ENCODE data around the gene LANCL2.
"Not testable (repeated sequence)": the region's sequence is repeated elsewhere in the genome, so short reads cannot be mapped to it uniquely, and the experiment has no call there.

LANCL2 gene

GRCh38 chr7:55438757-55439525 lies 73.8 kb downstream of the LANCL2 start:
- no peak for DNase-seq

GRCh38 chr7:55439627-55440026 lies 74.5 kb downstream of the LANCL2 start:
- no peak for DNase-seq

- no peak for DNase-seq
These were observed 75.0 kb downstream of the LANCL2 start for GRCh38 chr7:55440040-55440690.

- no peak for DNase-seq
These were observed 75.9 kb downstream of the LANCL2 start for GRCh38 chr7:55441002-55441401.

- no peak for DNase-seq
These were observed 76.8 kb downstream of the LANCL2 start for GRCh38 chr7:55441774-55442522.

DNA sequence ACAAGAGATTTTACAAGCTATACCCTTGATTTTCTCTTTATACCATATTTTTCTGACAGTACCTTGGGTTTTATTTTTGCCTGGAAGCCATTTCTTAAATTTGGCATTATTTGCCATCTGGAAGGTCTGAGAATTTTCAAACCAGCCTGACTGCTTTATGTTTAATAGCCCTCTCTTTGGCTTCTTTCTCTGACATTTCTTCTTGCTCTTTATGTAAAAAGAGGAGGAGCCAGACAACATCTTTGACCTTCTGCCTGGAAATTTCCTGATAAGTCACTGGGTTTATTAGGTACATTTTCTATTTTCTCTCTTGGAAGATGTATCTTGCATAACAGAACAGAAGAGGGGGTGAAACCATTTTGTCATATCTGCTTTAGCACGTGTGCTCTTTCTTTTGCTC lies 79.6 kb downstream of the LANCL2 start:
- no peak for DNase-seq

DNA sequence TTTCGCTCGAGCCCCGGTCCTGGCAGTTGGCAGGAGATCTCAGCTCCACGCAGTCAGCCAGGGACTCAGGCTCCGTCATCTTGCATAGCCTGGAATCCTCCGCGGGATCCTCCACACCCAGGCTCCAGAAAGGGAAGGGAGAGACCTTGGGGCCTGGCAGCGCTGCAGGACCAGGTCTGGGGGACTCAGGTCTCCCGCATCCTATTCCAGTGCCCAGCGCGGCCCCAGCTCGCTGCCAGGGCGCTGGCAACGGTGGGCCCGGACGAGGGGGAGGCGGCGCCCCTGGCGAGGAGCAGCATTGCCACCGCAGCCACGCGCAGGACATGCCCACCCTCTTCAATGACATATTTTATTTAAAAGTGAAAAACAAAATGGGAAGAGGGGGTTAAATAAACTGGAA lies 83.4 kb downstream of the LANCL2 start:
- DNase-seq, result no peak

DNA sequence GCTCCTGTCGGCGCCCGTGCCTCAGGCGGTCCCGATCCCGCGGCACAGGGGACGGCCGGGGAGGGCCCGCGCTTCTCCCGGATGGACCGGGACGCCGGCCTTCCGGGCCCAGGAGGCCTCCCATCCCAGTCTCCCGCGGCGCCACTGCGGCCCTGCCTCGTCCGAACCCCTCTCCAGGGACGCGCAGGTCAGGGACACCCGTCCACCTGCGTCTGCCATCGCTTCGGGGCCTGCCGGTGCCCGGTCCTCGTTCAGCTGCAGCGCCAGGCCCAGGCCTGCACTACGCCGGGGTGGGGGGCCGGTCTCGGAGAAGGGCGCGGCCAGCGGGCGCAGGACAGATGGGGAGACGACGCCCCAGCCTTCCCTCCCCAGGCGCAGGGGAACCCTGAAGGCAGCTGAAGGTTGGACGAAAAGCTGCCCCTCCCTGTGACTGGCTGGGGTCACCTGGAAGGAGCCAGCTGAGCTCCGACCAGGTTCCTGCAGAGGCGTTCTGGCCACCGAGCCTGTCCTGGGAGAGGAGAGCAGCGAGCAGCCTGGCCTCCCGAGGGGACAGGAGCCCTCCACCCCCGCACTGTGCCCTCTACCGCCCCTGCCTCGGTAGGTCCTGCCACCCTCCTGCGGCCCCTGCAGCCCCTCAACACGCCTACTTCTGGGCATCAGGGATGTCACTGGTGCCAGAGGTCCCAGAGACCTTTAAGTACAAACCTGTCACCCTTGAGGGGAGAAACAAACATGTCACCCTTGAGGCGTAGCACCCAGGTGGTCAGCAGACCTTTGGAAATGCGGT lies 84.3 kb downstream of the LANCL2 start:
- DNase-seq, result no peak

GRCh38 chr7:55449992-55450535 lies 84.9 kb downstream of the LANCL2 start:
- no peak for DNase-seq

- DNase-seq, result no peak
These were observed 87.8 kb downstream of the LANCL2 start for GRCh38 chr7:55452971-55453370.

DNA sequence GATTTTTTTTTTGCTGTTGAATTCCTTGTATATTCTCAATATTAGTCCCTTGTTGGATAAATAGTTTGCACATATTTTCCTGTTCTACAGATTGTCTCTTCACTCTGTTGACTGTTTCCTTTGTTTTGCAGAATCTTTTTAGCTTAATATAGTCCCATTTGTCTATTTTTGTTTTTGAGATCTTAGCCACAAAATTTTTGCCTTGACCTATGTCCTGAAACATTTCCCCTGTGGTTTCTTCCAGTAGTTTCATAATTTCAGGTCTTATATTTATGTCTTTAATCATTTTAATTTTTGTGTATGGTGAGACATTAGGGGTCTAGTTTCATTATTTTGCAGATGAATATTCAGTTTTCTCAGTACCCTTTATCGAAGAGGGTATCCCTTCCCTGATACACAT lies 92.7 kb downstream of the LANCL2 start:
- DNase-seq, result no peak

DNA sequence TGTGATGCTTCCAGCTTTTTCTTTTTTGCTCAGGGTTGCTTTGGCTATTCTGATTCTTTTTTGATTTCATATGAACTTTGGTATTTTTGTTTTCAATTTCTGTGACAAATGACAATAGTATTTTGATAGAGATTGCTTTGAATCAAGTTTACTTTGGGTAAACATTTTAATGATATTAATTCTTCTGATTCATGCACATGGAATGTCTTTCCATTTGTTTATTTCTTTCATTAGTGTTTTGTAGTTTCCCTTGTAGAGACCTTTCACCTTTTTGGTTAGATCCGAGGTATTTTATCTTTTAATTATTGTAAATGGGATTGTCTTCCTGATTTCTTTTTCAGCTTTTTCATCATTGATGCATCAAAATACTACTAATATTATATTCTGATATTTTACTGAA lies 93.2 kb downstream of the LANCL2 start:
- no peak for DNase-seq

GRCh38 chr7:55463686-55464262 lies 98.6 kb downstream of the LANCL2 start:
- no peak for DNase-seq

DNA sequence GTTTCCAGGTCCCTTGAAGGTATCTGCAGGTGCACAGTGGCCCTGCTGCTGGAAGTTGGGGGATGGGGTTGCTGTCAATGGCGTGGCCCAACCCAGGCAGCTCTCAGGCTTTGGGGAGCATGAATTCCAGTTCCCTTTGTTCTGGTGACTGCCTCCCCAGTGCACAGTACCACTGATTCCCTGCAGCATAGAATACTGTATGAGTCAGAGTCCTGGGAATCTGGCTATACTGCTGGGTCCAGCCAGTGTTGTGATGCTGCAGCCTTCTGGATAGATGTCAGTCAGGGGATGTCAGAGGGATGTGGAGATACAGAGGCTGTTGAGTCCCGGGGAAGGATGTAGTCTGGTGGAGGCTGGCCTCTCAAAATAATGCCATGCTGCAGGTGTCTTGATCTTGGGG lies 99.3 kb downstream of the LANCL2 start:
- DNase-seq, result no peak

GRCh38 chr7:55465691-55466090 lies 100.6 kb downstream of the LANCL2 start:
- no peak for DNase-seq

DNA sequence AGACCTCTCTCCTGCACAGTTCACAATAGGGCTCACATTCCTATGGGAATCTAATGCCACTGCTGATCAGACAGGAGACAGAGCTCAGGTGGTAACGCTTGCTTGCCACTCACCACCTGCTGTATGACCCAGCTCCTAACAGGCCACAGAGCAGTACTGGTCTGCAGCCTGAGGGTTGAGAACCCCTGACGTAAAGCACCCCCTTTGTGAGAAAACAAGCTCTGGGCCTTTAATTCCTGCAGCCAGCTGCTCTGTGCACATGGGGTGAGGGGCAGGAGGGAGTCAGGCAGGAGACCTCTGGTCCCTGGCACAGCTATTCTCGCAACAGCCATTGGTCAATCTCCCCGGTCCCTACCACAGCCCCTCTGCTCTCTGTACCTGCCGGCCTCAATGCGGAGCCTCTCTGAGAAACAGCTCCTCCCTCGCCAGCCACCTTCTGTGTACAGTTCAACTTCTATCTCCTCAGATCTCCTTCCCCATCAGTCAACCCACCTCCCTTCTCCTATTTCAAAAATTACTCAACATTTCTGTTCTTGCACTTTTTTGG lies 102.0 kb downstream of the LANCL2 start:
- no peak for DNase-seq

GRCh38 chr7:55468495-55468894 lies 103.4 kb downstream of the LANCL2 start:
- DNase-seq, result no peak

DNA sequence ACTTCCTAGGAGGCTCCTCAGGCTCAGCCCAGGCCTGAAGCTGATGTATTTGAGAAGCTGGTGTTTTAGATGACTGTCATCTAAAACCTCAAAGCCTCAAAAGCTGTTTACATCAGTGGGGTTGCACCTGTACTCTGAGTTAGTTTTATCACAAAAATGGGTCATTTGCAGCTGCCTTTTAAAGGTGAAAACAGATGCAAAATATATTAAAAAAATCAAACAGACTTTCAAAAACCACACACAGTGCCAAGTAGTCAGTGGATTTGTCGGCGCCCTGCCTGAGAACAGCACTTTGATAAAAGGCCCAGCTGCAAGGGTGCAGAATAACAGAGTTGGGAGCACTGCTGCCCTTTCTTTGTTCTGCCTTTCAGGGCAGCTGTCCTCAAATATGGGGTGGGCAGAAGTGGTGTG lies 104.1 kb downstream of the LANCL2 start:
- no peak for DNase-seq

- DNase-seq, result no peak
These were observed 104.6 kb downstream of the LANCL2 start for GRCh38 chr7:55469721-55470120.

DNA sequence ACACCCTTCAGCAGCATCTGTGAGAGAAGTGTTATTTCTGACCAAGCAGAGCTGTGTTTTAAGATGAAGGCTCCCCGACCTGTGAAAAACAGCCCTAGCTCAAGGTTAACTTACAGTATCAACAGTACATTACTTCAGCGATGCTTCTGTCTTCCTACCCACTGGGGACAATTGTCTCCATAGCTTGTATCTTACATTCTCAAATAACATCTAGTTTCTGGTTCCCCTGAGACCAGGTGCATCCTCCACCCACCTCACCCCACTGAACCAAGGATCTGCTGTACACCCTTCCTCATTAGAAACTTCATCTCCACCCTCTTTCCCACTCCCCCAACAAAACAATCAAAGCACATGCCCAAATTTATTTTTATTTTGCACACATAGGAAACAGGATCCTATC lies 105.1 kb downstream of the LANCL2 start:
- no peak for DNase-seq

DNA sequence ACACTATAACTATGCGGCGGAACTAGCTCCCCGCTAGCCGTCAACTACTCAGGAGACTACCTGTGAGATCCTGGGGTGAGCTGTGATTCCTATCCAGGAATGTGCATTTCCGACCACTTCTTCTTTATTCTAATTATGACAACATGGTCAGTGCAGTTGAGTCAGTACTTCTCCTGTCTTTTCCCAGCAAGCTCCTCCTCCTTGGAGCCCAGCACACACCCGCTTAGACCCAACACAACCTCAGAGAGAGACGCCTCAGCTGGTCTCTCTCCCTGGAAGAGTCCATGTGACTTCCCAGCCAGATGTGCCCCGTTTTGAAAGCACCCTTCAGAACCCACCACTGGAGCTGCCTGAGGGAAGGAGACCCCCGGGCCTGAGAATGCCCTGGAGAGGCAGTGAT lies 106.5 kb downstream of the LANCL2 start:
- not testable (repeated sequence) for DNase-seq

DNA sequence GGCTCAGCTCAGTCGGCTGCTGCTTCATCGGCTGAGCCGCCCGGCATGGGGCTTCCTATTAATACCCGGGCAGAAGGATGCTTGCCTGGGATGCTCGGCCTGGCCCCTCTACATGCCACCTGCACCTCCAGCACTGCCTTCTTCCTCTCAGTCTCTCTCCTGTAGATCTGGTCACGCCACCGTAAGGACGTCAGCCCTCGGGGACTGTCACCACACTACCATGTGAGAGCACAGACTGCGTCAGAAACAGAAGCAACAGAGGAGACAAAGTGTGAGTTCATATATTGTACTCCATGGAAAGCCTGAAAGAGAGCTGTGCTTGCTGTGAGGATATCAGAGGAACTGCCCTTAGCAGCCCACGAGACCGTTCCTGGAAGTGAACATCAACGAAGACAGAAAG lies 107.3 kb downstream of the LANCL2 start:
- DNase-seq, result not testable (repeated sequence)
